Fibroblast of gingiva (primary cell): ENCODE data around the gene PSMB2.
"Not testable (repeated sequence)": the region's sequence is repeated elsewhere in the genome, so short reads cannot be mapped to it uniquely, and the experiment has no call there.

ENCODE experiments used
- DNase-seq: peaks from one replicate; pipeline ENCODE4 v3.0.0-alpha.2; 2011; ENCODE audit warnings: low read depth

Gene PSMB2

GRCh38 chr1:35641233-35641866 lies at the start of gene PSMB2:
Gene PSMB2, minus strand, starts transcription at chr1:35641526. Its CDS starts 94 bp downstream, at chr1:35641432.
- DNase-seq: peak; percentile 94

GRCh38 chr1:35691080-35691479 lies 49.8 kb upstream of the PSMB2 start:
- DNase-seq: no peak

- not testable (repeated sequence) for DNase-seq
Measured at GRCh38 chr1:35690103-35690502, 48.8 kb upstream of the PSMB2 start.

GRCh38 chr1:35688161-35688560 lies 46.8 kb upstream of the PSMB2 start:
- no peak for DNase-seq

DNA sequence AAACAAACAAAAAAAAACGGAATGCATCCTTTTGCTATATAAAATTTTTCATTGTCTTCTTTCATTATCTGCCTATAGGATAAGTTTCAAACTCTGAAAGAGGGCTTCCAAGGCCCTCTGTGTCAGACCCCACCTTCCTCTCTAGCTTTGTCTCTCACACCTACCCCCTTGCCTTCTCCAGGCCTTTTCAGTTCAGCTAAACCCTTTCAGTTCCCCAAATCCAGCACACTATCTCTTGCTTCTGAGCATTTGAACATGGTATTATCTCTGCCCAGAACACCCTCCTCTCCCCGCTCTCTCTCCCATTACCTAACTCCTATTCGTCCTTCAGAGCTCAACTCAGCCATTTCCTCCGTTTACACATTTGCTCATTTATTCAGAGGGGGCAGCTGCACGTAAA lies 41.7 kb upstream of the PSMB2 start:
- no peak for DNase-seq

- DNase-seq: no peak
Measured at GRCh38 chr1:35680271-35680670, 38.9 kb upstream of the PSMB2 start.

DNA sequence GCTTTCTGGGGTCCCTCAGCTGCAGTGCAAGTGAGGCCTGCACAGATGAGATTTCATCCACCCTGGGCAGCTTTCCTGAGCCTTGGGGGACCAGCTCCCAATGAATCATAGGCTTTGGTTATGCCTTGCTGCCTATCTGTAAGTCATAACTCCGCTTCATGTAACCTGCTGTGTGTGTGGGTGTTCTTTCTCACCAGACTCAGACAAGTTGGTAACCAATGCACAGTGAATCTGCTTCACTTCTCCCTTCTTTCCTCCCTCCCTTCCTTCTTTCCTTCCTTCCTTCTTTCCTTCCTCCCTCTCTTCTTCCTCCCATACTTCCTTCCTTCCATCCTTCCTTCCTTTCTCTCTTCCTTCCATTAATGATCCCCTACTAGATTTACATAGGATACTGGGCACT lies 34.4 kb upstream of the PSMB2 start:
- DNase-seq: no peak

- DNase-seq: no peak
Measured at GRCh38 chr1:35674111-35674510, 32.8 kb upstream of the PSMB2 start.

DNA sequence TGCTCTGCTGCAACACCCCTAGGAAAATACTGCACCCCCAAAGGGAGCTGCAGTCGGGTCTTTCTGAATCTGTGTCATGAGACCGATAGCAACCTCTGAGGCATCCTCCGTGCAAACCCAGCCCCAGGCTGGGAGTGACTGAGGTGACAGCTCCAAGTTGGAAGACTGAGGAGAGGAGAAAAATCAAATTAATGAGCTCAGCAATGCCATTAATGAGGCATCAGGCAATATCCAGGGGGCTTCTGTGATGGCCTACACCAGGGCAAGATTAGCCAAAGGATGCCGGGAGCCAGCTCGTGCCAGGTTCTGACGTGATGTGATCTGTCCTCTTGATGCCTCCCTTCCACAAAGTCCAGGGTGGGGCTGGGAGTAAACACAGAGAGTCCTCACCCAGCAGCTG lies 30.8 kb upstream of the PSMB2 start:
- no peak for DNase-seq

DNA sequence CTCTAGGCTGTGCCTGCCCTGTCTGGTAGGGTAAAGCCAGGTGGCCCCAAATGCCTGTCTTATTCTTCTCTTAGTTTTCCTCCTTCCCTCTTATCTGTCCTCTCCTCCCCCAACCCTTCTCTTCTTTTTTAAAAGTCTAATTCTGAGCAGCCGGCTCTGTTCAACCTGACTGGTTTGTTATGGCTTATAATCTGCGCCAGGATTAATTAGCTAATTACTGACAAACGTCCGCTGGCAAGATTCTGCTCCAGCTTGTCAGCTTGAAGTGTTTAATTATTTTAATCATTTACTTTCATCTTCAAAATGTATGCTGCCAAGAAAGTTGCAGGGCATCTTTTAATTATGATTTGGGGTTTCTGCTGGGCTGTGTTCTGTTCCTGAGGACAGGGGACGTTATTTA lies 27.2 kb upstream of the PSMB2 start:
- no peak for DNase-seq

DNA sequence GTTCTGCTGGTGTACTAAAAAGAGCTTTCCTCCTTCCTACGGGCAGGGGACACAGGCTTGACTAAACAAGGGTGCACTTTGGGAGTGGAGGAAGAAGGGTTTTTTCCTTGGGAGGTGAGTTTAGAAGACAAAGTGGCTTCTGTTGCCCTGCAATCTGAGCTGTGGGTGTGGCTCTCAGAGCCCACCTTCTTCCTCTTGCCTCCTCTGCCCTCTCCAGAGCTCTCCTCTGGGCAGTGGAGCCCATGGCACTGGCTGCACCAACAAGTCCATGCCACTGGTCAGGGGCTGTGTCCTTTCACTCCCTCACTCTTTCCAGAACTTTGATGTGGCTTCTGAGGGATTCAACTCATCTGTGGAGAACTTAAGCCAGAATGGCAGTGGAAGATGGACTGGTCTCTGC lies 25.6 kb upstream of the PSMB2 start:
- no peak for DNase-seq

GRCh38 chr1:35666216-35666615 lies 24.9 kb upstream of the PSMB2 start:
- DNase-seq: no peak

- no peak for DNase-seq
Measured at GRCh38 chr1:35663434-35663833, 22.1 kb upstream of the PSMB2 start.

DNA sequence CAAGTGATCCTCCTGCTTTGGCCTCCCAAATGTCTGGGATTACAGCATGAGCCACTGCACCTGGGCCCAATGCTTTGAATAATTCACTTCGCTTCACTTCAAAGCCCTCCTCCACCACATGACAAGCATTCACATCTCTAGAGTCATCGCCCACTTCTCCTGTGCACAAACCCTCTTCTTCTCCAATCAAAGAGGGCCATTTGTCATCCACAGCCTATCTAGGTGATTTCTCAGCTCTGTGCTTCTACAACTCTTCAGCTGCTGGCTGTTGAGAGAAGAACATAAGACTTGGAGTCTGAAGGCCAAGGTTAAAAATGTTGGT lies 20.1 kb upstream of the PSMB2 start:
- DNase-seq: no peak

DNA sequence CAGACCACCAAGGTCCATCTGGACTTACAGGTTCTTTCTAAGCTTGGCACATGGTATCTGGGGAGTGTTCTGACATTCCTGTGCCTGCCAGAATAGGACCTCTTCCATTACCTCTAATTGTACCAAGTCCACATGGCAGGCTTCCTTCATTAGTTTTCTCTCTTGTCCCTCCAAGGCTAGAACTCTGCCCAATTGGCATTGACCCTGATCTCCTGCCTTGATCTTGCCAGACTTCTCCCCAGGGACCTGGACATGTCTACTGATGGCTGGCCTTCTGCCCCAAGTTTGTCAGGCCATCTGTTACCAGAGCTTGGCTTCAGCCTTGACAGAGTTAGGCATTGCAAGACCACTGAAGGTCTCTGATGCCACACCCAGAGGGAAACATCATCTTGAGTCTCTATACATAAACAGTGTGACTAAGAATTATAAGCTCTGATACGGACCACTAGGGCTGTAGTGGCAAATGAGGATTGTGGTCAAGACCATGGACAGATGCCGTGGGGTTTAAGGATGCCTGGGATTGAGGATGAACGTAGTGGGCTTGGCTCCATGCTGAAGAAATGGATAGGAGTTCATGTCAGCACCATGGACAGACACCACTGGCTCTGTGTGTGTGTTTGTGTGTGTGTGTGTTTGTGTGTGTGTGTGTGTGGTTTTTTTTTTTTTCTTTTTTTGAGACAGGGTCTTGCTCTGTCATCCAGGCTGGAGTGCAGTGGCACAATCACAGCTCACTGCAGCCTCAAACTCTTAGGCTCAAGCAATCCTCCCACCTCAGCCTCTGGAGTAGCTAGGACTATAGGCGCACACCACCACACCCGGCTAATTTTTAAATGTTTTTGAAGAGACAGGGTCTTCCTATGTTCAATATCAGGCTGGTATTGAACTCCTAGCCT lies 19.5 kb upstream of the PSMB2 start:
- DNase-seq: peak; percentile 23

DNA sequence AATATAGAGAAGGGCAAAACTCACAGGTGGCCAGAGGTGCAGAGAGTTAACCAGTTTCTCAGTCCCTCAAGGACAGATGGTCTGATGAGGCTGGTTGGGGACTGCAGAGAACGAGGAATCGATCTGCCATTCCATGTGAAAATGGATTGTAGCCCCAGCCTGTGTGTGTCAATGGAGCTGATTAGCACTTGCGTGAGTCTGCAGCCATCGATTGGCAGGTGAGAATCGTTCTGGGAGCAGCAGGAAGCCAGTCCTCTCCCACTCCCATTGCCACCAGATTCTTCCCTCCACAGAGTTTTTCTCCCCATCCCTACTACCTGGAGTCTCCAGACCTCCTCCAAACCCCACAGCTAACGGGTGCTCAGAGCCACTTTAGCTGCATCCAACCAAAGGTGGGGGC lies 18.3 kb upstream of the PSMB2 start:
- DNase-seq: no peak

DNA sequence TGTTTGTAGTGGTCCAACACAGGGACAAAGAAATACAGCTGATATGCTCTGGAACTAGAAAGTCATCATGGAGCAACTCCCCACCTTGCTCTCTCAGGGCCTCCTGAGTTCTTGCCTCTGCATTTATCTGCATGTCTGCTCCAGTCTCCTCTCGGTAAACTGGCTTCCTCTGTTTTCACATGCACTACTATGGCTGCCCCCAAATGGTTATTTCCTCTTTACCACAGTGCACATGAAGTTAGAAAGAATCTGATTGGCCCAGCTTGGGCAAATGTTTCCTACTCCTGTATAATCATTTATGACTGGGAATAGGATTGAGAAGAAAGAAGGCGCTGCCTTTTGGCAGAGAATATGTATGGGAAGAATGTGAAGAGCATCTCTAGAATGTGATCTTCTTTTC lies 16.5 kb upstream of the PSMB2 start:
- no peak for DNase-seq

- no peak for DNase-seq
Measured at GRCh38 chr1:35656863-35657232, 15.5 kb upstream of the PSMB2 start.

- no peak for DNase-seq
Measured at GRCh38 chr1:35656148-35656862, 15.0 kb upstream of the PSMB2 start.

DNA sequence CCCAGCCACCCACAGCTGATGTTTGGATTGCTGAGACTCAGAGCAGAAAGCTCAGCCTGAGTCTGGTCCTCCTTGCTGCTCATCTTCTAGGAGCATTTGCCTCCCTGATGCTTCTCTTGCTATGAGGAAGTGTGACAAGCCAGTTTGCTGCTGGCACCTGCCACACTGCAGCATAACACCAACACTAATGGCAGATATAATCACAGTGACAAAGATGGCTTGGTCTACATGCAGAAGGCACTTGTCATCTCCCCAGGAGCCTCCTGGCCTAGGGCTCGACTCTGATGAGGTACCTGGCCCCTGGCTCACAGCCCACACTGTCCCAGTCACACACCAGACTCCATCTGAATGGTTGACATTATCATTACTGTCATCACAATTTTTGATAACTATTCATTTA lies 13.9 kb upstream of the PSMB2 start:
- no peak for DNase-seq

DNA sequence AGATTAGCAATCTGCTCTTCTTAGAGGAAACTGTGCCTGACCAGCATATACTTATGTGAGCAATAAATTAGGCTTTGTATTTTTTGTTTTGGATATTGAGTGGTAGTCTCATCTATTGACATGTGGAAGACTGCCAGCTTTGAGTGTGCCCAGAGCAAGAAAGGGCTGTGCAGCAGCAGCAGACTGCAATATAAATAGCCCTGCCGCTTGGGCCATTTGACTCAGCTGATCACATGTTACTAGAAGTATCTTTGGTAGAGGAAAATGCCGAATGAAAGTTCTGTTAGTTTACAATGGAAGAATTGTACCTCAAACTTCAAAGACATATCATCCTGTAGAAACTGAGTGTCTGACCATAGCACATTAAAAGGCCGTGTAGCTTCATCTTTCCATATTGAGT lies 9.1 kb upstream of the PSMB2 start:
- no peak for DNase-seq

GRCh38 chr1:35646043-35646442 lies 4.7 kb upstream of the PSMB2 start:
- no peak for DNase-seq

DNA sequence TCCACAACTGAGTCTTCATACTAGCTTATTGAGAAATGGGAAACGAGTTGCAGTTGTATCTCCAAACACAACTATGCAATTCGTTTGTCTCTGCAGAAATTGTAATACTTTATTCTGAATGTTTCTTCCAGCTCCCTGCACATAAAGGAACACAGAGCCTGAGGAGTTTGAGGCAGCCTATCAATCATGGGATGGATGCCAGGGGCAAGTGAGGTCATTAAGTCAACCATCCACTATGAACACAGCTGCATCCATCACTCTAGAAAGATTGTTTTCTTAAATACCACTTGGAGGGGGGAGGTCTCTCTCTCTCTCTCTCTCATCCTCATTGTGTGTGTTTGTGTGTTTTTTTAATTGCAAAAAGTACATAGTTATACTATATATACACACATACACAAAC lies 2.9 kb upstream of the PSMB2 start:
- DNase-seq: no peak
